Limb (tissue), 2 donors: Measurements from ENCODE around the gene TENT5C.

ENCODE experiments used
- DNase-seq, 2 donors: peaks; one replicate each; pipeline ENCODE4 v3.0.0-alpha.2; 2016; ENCODE audit errors: extremely low spot score in 2 of 2

Gene TENT5C

GRCh38 chr1:117675907-117676430, 70.1 kb downstream of the TENT5C start:
- DNase-seq: no peak

GRCh38 chr1:117676615-117677130, 70.8 kb downstream of the TENT5C start:
- no peak for DNase-seq
